HL-60 (cell line): ENCODE data around the gene COG4.

ENCODE experiments used
- CTCF ChIP-seq: IDR thresholded peaks from one replicate; pipeline ENCODE4 v1.5.1; 2011; ENCODE audit warnings: low read length, control low read depth, inconsistent platforms; ENCODE audit not compliant: insufficient read depth
- POLR2AphosphoS5 ChIP-seq: IDR thresholded peaks from 2 replicates; pipeline ENCODE4 v1.6.1; 2012; ENCODE audit warnings: low read depth

DNA sequence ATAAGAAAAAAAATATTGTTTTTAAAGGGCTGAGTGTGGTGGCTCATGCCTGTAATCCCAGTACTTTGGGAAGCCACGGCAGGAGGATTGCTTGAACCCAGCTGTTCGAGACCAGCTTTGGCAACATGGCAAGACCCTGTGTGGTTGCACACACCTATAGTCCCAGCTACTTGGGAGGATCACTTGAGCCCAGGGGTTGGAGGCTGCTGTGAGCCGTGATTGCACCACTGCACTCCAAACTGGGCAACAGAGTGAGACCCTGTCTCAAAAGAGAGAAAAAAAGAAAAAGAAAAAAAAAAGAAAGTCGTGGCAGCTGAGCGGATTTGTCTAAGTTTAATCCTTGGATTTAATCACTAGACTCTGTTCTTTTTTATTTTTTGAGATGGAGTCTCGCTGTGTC, 75.3 kb downstream of the COG4 start:
- no peak for TF ChIP-seq CTCF
- no peak for TF ChIP-seq POLR2AphosphoS5
